Mesenchymal stem cell (in vitro differentiated cells and primary cell): Measurements from ENCODE around the gene LTB.
A peak's percentile ranks its signal among the peaks of the same experiment; 100 is the strongest.

Experiments
- DNase-seq: peaks from one replicate; pipeline ENCODE4 v3.0.0-alpha.2; 2013
- H2AFZ ChIP-seq: one replicate; pipeline ENCODE4 v1.6.1; 2013; ENCODE audit warnings: low read depth, mild to moderate bottlenecking, control low read depth, inconsistent platforms, low read length, moderate library complexity
- H2AK5ac ChIP-seq: 2 replicates; pipeline ENCODE4 v1.6.1; 2013; ENCODE audit warnings: low read length, moderate library complexity, mild to moderate bottlenecking, inconsistent platforms; ENCODE audit not compliant: severe bottlenecking
- H2BK120ac ChIP-seq: one replicate; pipeline ENCODE4 v1.6.1; 2013; ENCODE audit warnings: low read depth, mild to moderate bottlenecking, inconsistent platforms, low read length, moderate library complexity
- H2BK12ac ChIP-seq, 2 experiments: one replicate each; pipeline ENCODE4 v1.6.1; 2013; ENCODE audit warnings: inconsistent platforms in 2 of 2, low read length in 2 of 2, mild to moderate bottlenecking in 2 of 2, moderate library complexity in 2 of 2, control low read depth in 1 of 2
- H2BK15ac ChIP-seq: one replicate; pipeline ENCODE4 v1.6.1; 2013; ENCODE audit warnings: mild to moderate bottlenecking, low read depth, inconsistent platforms; ENCODE audit not compliant: poor library complexity, severe bottlenecking
- H2BK5ac ChIP-seq: 2 replicates; pipeline ENCODE4 v1.6.1; 2013; ENCODE audit warnings: low read depth, mild to moderate bottlenecking, low read length, control low read depth, inconsistent platforms; ENCODE audit not compliant: poor library complexity, severe bottlenecking
- H3K14ac ChIP-seq, 2 experiments: one replicate each; pipeline ENCODE4 v1.6.1; 2013; ENCODE audit warnings: inconsistent platforms in 2 of 2, low read length in 2 of 2, control low read depth in 1 of 2, mild to moderate bottlenecking in 1 of 2, moderate library complexity in 1 of 2
- H3K18ac ChIP-seq, 2 experiments: one replicate each; pipeline ENCODE4 v1.6.1; 2013; ENCODE audit warnings: inconsistent platforms in 2 of 2, low read length in 2 of 2, control low read depth in 1 of 2, low read depth in 1 of 2, mild to moderate bottlenecking in 1 of 2
- H3K23ac ChIP-seq, 2 experiments: one replicate each; pipeline ENCODE4 v1.6.1; 2013; ENCODE audit warnings: inconsistent platforms in 2 of 2, low read length in 2 of 2, mild to moderate bottlenecking in 2 of 2, moderate library complexity in 2 of 2, control low read depth in 1 of 2
- H3K27ac ChIP-seq: 2 replicates; pipeline ENCODE4 v1.5.1; 2013; ENCODE audit warnings: mild to moderate bottlenecking, moderate library complexity, low read length, control low read depth, inconsistent platforms; ENCODE audit not compliant: poor library complexity, severe bottlenecking
- H3K27me3 ChIP-seq, 2 experiments: 2 replicates each; pipeline versions ENCODE4 v1.6.1 to v1.7.0; 2013; ENCODE audit warnings: low read length in 2 of 2, mild to moderate bottlenecking in 2 of 2, moderate library complexity in 2 of 2, control low read depth in 1 of 2, inconsistent platforms in 1 of 2; ENCODE audit not compliant: control insufficient read depth in 1 of 2, insufficient read depth in 1 of 2
- H3K36me3 ChIP-seq, 2 experiments: 2 replicates each; pipeline versions ENCODE4 v1.6.1 to v1.7.0; 2013; ENCODE audit warnings: low read length in 2 of 2, control low read depth in 1 of 2, inconsistent platforms in 1 of 2, low read depth in 1 of 2, mild to moderate bottlenecking in 1 of 2; ENCODE audit not compliant: insufficient read depth in 2 of 2, control insufficient read depth in 1 of 2
- H3K4ac ChIP-seq, 2 experiments: one replicate each; pipeline ENCODE4 v1.6.1; 2013; ENCODE audit warnings: inconsistent platforms in 2 of 2, low read length in 2 of 2, mild to moderate bottlenecking in 2 of 2, moderate library complexity in 2 of 2, control low read depth in 1 of 2, low read depth in 1 of 2
- H3K4me1 ChIP-seq: 2 replicates; pipeline ENCODE4 v1.6.1; 2013; ENCODE audit warnings: low read depth, low read length, control low read depth; ENCODE audit not compliant: control insufficient read depth, insufficient read depth
- H3K4me2 ChIP-seq: 2 replicates; pipeline ENCODE4 v1.6.1; 2013; ENCODE audit warnings: low read length, mild to moderate bottlenecking, inconsistent platforms; ENCODE audit not compliant: poor library complexity, severe bottlenecking
- H3K4me3 ChIP-seq, 2 experiments: 2 replicates each; pipeline versions ENCODE4 v1.5.1 to v1.7.0; 2013; ENCODE audit warnings: low read length in 2 of 2, mild to moderate bottlenecking in 2 of 2, control low read depth in 1 of 2, low read depth in 1 of 2; ENCODE audit not compliant: insufficient read depth in 1 of 2
- H3K79me1 ChIP-seq: replicated peaks from 2 replicates; pipeline ENCODE4 v1.6.1; 2013; ENCODE audit warnings: mild to moderate bottlenecking, control low read depth, low read length, inconsistent platforms; ENCODE audit not compliant: poor library complexity, severe bottlenecking
- H3K9ac ChIP-seq: 2 replicates; pipeline ENCODE4 v1.7.0; 2013; ENCODE audit warnings: mild to moderate bottlenecking, low read length, moderate library complexity
- H3K9me3 ChIP-seq: 2 replicates; pipeline ENCODE4 v1.7.0; 2013; ENCODE audit warnings: mild to moderate bottlenecking, low read length; ENCODE audit not compliant: control insufficient read depth
- H4K8ac ChIP-seq: one replicate; pipeline ENCODE4 v1.6.1; 2013; ENCODE audit warnings: inconsistent platforms, mild to moderate bottlenecking, low read length, moderate library complexity
- H4K91ac ChIP-seq: one replicate; pipeline ENCODE4 v1.6.1; 2013; ENCODE audit warnings: mild to moderate bottlenecking, low read length, inconsistent platforms
- WGBS: methylation state at CpG from one replicate; pipeline ENCODE4 v1.1.7; 2013; ENCODE audit warnings: mixed read lengths; 5-methylcytosine and 5-hydroxymethylcytosine counted together

LTB gene

DNA sequence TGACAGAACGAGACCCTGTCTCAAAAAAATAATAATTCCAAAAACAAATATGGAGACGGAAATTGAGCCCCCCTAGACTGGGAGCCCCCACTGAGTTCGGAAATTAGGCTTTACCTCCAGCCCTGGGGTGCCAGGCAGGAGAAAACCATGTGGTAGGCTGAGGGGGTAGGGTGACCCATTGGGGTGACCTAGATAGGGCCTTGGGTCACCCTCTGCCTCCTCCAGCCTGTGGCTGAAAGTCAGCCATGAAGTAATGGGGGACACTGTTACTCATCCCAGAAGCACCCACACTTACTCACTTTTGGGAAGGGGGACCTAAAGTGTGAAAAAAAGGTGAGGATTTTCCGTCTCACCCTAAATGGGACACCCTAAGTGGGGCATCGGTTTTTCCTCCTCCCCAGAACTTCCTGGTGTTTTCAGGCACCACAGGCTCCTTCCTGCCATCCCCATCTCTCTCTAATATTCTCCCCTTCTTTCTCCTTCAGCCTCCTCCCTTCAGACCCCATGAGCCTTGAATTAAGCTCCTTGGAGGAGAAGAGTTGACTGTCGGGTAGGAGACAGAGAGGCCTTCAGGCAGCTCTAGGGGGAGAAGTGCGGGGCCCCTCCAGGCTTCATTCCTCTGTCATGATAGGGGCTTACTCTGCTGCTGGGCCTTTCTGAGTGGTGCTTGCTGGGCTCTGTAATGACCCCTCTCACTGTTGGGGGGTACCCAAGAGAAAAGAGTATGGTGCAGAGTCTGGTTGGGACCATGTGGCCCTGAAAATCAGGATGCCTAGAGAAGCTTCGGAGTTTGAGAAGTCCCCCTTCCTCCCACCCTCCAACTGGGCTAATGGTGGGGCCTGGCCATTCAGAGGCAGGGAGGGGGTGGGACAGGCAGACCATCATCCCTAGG lies 2.4 kb downstream of the LTB start:
- Histone ChIP-seq H4K91ac (no peak overlapping the region), H3K4ac (no peak overlapping the region), H3K27ac (no peak overlapping the region), H3K4me2 (no peak overlapping the region), H2BK15ac (peak overlapping the region; percentile 18), H2BK120ac (no peak overlapping the region), H3K36me3 (no peaks in the 10 kb centered on the region), H2BK5ac (no peak overlapping the region), H3K9me3 (no peaks in the 10 kb centered on the region), H3K4me3 (peak overlapping the region in 1 of 2 experiments; percentile 97), H2AK5ac (no peak overlapping the region), H3K4me1 (peaks cover 22% of the 10 kb centered on the region), H3K79me1 (peaks cover 10% of the 10 kb centered on the region), H2BK12ac (no peak overlapping the region), H4K8ac (no peak overlapping the region), H2AFZ (no peak overlapping the region), H3K18ac (no peak overlapping the region), H3K23ac (no peak overlapping the region), H3K14ac (no peak overlapping the region), H3K9ac (no peak overlapping the region), H3K27me3 (no peaks in the 10 kb centered on the region)
- 94% methylated on average over 8 of the region's 8 CpGs for WGBS
- DNase-seq: no peak

DNA sequence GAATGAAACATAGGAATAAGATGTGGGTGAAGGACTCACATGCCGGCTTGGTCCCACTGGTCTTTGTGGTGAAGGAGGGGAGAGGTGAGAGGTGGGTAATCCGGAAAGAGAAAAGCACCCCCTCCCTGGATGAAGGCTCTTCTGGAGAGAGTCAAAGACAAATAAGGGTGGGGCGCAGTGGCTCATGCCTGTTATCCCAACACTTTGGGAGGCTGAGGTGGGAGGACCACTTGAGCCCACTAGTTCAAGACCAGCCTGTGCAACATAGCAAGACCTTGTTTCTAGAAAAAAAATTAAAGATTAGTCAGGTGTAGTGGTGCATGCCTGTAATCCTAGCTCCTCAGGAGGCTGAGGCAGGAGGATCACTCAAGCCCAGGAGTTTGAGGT lies 3.1 kb downstream of the LTB start:
- Histone ChIP-seq H2BK120ac (no peak overlapping the region), H3K4me1 (peaks cover 22% of the 10 kb centered on the region), H3K27me3 (no peaks in the 10 kb centered on the region), H3K23ac (no peak overlapping the region), H3K27ac (no peak overlapping the region), H3K18ac (no peak overlapping the region), H2AK5ac (no peak overlapping the region), H3K4ac (no peak overlapping the region), H3K4me3 (no peak overlapping the region), H3K14ac (no peak overlapping the region), H3K36me3 (no peaks in the 10 kb centered on the region), H3K79me1 (peaks cover 10% of the 10 kb centered on the region), H3K4me2 (no peak overlapping the region), H2BK15ac (no peak overlapping the region), H4K91ac (no peak overlapping the region), H2BK5ac (no peak overlapping the region), H4K8ac (no peak overlapping the region), H2BK12ac (no peak overlapping the region), H3K9me3 (no peaks in the 10 kb centered on the region), H3K9ac (no peak overlapping the region), H2AFZ (no peak overlapping the region)
- no peak for DNase-seq
- WGBS: 92% methylated on average over 3 of the region's 3 CpGs

DNA sequence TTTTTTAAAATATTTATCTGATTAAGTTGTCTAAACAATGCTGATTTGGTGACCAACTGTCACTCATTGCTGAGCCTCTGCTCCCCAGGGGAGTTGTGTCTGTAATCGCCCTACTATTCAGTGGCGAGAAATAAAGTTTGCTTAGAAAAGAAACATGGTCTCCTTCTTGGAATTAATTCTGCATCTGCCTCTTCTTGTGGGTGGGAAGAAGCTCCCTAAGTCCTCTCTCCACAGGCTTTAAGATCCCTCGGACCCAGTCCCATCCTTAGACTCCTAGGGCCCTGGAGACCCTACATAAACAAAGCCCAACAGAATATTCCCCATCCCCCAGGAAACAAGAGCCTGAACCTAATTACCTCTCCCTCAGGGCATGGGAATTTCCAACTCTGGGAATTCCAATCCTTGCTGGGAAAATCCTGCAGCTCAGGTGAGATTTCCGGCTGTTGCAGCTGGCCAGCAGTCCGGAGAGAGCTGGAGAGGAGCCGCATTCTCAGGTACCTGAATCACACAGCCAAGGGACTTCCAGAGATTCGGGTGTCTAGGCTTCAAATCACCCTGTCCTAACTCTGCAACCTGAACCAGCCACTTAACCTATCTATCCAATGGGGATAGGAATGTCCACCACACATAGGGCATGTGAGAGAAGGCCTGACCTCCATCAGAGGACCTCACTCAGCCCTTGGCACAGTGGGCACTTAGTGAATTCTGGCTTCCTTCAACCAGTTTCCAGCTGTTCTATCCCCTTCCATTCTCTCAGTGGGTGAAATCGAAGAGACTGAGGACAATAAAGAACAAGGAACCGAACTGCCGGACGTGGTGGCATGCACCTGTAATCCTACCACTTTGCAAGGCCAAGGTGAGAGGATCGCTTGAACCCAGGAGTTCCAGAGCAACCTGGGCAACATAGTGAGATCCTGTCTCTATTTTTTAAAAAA lies 3.8 kb downstream of the LTB start:
- Histone ChIP-seq H3K79me1 (peaks cover 10% of the 10 kb centered on the region), H2BK12ac (no peak overlapping the region), H4K8ac (no peak overlapping the region), H2AK5ac (no peak overlapping the region), H3K9ac (no peak overlapping the region), H3K4me1 (peaks cover 22% of the 10 kb centered on the region), H3K18ac (no peak overlapping the region), H3K36me3 (no peaks in the 10 kb centered on the region), H2BK15ac (no peak overlapping the region), H3K4me3 (no peak overlapping the region), H3K27ac (no peak overlapping the region), H2BK5ac (no peak overlapping the region), H3K4me2 (no peak overlapping the region), H3K9me3 (no peaks in the 10 kb centered on the region), H2BK120ac (no peak overlapping the region), H3K23ac (no peak overlapping the region), H3K4ac (no peak overlapping the region), H3K14ac (no peak overlapping the region), H2AFZ (no peak overlapping the region), H4K91ac (no peak overlapping the region), H3K27me3 (peaks cover 0 to 6% of the 10 kb centered on the region in 2 experiments)
- 82% methylated on average over 12 of the region's 12 CpGs for WGBS
- DNase-seq: peak; percentile 38

DNA sequence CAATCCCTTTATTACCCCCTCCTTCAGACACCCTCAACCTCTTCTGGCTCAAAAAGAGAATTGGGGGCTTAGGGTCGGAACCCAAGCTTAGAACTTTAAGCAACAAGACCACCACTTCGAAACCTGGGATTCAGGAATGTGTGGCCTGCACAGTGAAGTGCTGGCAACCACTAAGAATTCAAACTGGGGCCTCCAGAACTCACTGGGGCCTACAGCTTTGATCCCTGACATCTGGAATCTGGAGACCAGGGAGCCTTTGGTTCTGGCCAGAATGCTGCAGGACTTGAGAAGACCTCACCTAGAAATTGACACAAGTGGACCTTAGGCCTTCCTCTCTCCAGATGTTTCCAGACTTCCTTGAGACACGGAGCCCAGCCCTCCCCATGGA lies 4.7 kb downstream of the LTB start:
- WGBS: 94% methylated on average over 2 of the region's 3 CpGs
- no peak overlapping the region for H3K4ac ChIP-seq
- no peak overlapping the region for H2AFZ ChIP-seq
- H4K8ac ChIP-seq: no peak overlapping the region
- H3K27me3 ChIP-seq: peaks cover 0 to 10% of the 10 kb centered on the region in 2 experiments
- no peak for DNase-seq
- H2BK12ac ChIP-seq: no peak overlapping the region
- H3K18ac ChIP-seq: no peak overlapping the region
- no peak overlapping the region for H3K4me3 ChIP-seq
- no peak overlapping the region for H4K91ac ChIP-seq
- no peak overlapping the region for H2BK120ac ChIP-seq
- H3K14ac ChIP-seq: no peak overlapping the region
- H3K79me1 ChIP-seq: peaks cover 10% of the 10 kb centered on the region
- no peak overlapping the region for H3K4me2 ChIP-seq
- H2BK15ac ChIP-seq: no peak overlapping the region
- H2AK5ac ChIP-seq: no peak overlapping the region
- no peak overlapping the region for H2BK5ac ChIP-seq
- H3K4me1 ChIP-seq: peaks cover 20% of the 10 kb centered on the region
- H3K36me3 ChIP-seq: no peaks in the 10 kb centered on the region
- no peak overlapping the region for H3K23ac ChIP-seq
- no peaks in the 10 kb centered on the region for H3K9me3 ChIP-seq
- H3K9ac ChIP-seq: no peak overlapping the region
- no peak overlapping the region for H3K27ac ChIP-seq
